CD4-positive, alpha-beta T cell treated with Interferon gamma for 1 hour (primary cell): ENCODE results near the gene CHCHD6.

ENCODE experiments used
- DNase-seq: peaks from one replicate; pipeline ENCODE4 v3.0.0-alpha.2; 2020

The CHCHD6 gene

GRCh38 chr3:126668450-126669401, 35.3 kb upstream of the CHCHD6 start:
- no peak for DNase-seq

GRCh38 chr3:126671521-126671920, 32.5 kb upstream of the CHCHD6 start:
- DNase-seq, result no peak

GRCh38 chr3:126672340-126672739, 31.7 kb upstream of the CHCHD6 start:
- no peak for DNase-seq

DNA sequence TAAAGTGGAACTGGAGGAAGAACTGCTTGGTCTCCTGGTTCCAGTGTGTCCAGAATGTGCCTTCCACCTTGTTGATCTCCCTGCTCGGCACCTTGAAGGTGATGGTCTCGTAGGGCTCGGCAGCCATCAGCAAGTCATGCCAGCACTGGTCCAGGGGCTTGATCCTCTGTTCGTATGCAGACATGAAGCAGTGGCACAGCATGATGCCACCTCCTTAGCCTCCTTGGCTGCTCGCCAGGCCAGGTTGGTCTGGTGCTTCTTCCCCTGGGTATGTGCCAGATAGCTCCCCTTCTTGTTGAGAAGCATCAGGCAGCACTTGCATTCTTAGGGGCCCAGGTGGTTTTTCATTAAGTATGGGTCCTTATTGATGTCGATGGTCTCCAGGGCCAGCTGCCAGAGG, 31.3 kb upstream of the CHCHD6 start:
- no peak for DNase-seq

GRCh38 chr3:126676919-126677705, 26.9 kb upstream of the CHCHD6 start:
- no peak for DNase-seq

GRCh38 chr3:126677862-126678503, 26.1 kb upstream of the CHCHD6 start:
- DNase-seq, result no peak

- DNase-seq, result no peak
Observed at GRCh38 chr3:126678693-126679317, 25.2 kb upstream of the CHCHD6 start.

DNA sequence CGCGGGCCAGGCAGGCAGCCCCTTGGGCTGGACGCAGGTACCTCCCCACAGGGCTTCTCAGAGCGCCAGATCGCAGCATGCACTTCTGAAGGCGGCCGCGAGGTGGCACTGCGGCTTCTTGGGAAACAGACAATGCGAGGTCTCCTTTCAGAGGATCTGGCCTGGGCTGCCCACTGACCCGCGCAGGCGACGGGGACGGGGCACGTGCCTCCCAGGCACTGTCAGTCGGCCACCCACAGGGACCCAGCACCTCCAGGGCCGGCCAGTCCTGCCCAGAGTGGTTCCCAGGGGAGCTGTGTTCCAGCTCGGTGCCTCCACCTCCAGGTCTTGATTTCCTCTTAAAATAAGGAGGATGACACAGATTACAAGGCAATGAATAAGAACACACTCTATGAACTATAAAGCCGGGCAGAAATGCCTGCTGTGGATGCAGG, 24.7 kb upstream of the CHCHD6 start:
- peak; percentile 67 for DNase-seq

DNA sequence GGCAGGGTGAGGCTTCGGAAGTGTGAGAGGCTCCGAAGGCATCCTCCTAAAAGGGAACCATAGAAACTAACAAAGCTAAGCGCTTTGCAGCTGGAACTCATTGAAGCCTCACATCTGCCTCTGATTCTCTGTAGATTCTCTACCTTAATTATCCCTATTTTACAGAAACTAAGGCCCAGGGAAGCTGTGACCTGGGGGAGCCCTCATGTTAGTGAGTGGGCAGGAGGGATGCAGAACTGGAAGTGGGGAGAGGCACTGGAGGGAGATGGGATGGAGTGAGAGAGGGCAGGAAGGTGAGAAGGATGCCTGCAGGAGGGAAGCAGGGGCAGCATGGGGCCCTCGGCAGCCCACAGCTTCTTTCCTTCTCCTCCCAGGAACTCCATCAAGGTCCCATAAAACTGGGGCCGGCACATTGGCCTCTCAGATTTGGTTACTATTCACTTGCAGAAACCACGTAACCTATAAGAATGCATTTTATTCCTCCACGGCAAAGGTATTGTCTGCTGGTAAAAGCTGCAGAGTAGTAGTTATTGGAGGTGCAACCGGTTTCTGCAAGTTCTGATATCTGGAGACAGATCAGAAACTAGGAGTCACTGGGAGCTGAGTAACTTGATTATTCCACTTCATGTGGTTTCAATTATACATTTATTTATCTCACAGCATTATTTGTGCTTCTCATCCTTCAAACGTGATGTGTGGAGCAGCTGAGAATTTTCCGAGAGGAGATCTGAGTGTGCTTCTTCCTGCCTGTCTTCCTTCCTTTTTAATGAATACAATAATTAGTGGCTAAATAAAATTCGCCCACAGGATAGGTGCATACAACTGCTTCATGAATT, 24.0 kb upstream of the CHCHD6 start:
- DNase-seq, result no peak

DNA sequence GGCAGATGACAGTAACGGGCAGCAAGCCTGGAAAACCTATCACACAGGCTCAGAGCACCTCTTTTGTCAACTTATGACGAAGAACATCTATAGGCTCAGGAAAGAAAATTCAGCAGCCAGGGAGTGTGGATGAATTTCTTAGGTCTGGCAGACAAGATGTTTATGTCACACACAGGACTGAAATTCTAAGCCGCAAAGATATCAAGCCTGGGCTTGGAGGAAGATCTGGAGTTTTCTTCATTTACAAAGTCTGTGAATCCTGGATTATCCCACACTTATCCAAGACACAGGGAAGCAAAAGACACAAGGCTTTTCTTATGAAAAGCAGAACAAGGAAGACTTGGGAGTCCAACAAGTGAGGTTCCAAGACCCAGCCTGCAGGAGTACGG, 23.4 kb upstream of the CHCHD6 start:
- DNase-seq, result no peak

- no peak for DNase-seq
Observed at GRCh38 chr3:126682009-126682408, 22.0 kb upstream of the CHCHD6 start.

GRCh38 chr3:126683069-126683468, 21.0 kb upstream of the CHCHD6 start:
- DNase-seq, result no peak

DNA sequence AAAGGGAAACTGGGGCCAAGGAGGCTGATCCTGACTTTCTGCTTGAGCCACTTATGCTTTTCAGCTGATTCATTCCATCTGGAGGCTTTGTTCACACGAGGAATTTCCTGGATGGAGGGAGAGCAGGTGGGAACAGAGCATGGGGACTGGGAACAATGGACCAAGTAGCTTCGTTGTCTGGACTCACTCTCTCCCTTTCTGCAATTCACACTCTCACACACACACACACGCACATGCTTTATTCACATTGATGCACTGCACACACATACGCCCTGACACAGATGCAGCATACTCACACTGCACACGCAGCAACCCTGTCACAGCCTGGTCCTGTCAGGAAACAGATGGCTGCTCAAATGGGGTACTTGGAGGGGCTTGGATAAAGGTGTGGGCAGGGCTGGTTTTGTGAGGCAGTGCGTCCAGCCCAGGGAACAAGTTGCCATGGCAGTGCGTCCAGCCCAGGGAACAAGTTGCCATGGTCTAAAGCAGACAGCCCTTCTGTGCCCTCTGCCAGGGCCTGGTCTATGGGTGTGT, 19.8 kb upstream of the CHCHD6 start:
- no peak for DNase-seq

DNA sequence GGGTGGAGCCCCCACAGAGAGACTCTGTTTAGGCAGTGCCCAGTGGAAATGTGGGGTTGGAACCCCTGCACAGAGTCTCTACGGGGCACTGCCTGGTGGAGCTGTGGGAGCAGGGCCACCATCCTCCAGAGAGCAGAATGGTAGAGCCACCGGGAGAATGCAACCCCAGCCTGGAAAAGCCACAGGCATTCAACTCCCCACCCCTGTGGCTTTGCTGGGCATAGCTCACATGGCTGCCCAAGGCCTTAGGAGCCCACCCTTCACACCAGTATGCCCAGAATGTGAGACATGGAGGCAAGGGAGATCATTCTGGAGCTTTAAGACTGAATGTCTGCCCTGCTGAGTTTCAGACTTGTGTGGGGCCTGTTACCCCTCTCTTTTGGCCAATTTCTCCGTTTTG, 19.0 kb upstream of the CHCHD6 start:
- no peak for DNase-seq

DNA sequence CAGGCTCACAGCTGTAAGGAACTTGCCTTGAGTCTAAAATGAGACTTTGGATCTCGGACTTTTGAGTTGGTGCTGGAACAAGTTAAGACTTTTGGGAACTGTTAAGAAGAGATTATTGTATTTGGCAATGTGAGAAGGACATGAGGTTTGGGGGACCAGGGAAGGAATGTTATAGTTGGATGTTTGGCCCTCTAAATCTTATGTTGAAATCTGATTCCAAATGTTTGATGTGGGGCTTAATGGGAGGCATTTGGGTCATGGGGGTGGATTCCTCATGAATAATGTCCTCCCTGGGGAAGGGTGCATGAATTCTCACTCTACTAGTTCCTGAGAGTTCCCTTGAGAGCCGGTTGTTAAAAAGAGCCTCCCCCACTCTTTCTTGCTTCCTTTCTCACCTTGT, 18.5 kb upstream of the CHCHD6 start:
- no peak for DNase-seq

DNA sequence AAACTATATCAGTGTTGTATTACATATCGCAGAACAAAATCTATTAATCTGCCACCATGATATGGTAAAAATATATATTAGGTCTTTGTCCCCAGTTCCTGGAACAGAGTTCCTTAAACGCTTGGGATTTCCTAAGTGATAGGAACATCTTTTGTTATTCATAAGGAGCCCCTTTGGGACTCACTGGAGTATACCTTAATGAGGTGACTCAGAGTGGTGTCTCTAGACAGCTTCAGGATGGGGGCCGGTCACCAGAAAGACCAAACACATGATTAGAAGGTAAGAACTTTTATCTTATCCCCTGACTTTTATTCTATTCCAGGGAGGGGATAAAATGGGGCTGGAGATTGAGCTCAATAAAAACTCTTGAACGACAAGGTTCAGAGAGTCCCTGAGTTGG, 12.3 kb upstream of the CHCHD6 start:
- no peak for DNase-seq

GRCh38 chr3:126692858-126693257, 11.2 kb upstream of the CHCHD6 start:
- DNase-seq, result no peak

DNA sequence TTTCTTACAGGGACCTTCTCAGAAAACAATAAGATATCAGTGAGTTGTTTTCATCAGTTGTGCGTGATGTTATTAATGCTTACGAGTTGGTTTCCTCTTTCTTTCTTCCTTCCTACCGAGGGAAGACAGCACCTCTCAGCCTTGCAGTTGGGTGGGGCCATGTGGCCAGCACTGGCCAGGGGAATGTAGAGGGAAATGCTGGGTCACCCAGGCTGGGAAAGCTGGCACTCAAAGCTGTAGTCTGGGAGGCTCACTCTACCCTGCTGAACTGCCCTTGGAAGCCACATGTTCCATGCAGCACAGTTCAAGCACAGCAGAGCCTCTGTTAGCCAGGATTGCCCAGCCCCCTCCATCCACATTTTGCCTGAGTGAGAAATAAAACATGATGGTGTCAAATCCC, 10.1 kb upstream of the CHCHD6 start:
- DNase-seq, result no peak

DNA sequence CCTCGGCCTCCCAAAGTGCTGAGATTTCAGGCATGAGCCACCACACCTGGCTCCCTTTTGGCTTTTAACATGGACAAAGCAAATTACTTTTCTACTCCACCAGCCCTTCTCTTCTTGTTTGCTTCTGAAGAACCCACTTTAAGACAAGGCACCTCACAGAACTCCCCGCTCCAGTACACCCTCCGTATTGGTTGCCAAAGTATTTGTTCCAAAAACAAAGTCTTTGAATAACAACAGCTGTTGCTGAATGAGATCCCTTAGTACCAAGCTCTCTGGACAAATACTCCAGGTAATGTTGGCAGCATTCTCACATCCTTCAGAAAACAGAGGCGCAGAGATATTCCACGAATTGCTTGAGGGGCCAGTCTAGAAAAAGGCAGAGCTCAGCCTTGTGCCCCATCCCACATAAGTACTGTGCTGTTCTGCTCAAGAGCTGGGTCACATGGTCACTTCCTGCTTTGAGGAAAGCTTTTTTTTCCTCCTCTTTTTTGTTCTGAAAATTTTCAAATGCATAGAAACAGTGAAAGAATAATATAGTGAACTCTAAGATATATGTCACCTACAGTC, 7.3 kb upstream of the CHCHD6 start:
- no peak for DNase-seq

DNA sequence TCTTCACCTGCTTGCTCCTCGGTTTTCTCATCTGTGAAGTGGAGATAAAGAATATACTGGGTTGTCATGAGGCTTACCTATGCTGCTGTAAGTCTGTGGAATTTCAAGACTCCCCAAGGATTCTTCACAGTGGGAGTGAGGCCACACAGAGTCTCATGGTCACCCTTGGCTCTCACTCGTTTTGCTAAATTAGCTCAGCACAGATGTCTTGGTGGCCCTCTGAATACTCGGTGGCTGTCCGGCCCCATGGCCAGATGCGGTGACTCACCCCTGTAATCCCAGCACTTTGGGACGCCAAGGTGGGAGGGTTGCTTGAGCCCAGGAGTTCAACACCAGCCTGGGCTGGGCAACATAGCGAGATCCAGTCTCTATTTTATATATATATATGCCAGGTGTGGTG, 5.0 kb upstream of the CHCHD6 start:
- no peak for DNase-seq

DNA sequence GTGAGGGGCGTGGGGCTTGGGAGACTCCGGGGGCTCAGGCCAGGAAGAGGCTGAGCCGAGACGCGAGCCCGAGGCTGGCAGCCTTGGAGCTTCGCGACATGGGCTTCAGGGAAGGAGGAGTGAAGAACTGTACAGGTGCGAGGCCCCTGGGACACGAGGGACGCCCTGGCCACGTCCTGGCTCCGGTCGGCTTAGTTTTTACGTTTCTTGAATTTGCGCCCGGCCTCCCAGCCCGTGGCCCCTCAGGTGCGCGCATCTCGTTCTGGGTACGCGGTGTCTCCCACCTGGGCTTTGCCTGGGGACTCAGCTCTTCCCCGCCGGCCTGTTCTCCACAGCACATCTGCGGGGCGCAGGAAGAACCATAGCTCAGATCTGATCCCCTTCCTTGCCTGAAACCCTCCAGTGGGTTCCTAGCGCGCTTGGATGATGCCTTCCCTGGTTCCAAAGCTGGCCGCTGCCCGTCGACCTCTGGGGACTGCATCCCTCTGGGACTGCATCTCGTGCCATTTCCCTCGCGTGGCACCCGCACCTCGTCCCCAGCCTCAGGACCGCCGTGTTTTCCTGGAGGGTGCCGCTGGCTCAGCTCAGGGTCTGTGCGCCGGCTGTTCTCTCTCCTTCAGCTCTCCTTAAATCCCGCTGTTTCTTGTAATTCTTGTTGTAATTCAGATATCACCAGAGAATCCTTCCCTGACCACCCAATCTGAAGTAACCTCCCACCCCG, 614 bp downstream of the CHCHD6 start:
- no peak for DNase-seq
